Psoas muscle (tissue), 8 donors: ENCODE data around the gene RPS27. TPM values are rescaled to one million over a fixed set of nuclear protein-coding genes. Genes with fewer than 3 reads are reported as not detected.
"Not testable (repeated sequence)": the region's sequence is repeated elsewhere in the genome, so short reads cannot be mapped to it uniquely, and the experiment has no call there.

Source experiments
- ATAC-seq, 4 donors: fragments of 200-7000 bp; cut with Tn5 transposase; one replicate each; pipeline ENCODE4 v1.9.1; 2020; ENCODE audit warnings: moderate library complexity in 3 of 4, mild to moderate bottlenecking in 2 of 4
- DNase-seq, 2 donors: peaks; one replicate each; pipeline ENCODE4 v3.0.0-alpha.2; 2020
- H3K27ac ChIP-seq: fragments of 200-600 bp; one replicate; pipeline ENCODE4 v1.8.0; 2022
- H3K27me3 ChIP-seq, 3 donors: fragments of 200-600 bp in 1 of 3; one replicate each; pipeline versions ENCODE4 v1.6.1 to v1.8.0; 2013 to 2022; ENCODE audit warnings: low read length in 2 of 3, mild to moderate bottlenecking in 2 of 3, moderate library complexity in 1 of 3; ENCODE audit not compliant: insufficient read depth in 3 of 3
- H3K36me3 ChIP-seq, 2 donors: fragments of 200-600 bp in 1 of 2; one replicate each; pipeline versions ENCODE4 v1.6.1 to v1.8.0; 2013 to 2022; ENCODE audit warnings: low read depth in 1 of 2, mild to moderate bottlenecking in 1 of 2, moderate library complexity in 1 of 2; ENCODE audit not compliant: insufficient read depth in 1 of 2
- H3K4me1 ChIP-seq: fragments of 200-600 bp; one replicate; pipeline ENCODE4 v1.8.0; 2022
- H3K4me3 ChIP-seq: fragments of 200-600 bp; one replicate; pipeline ENCODE4 v1.8.0; 2022; ENCODE audit warnings: mild to moderate bottlenecking
- H3K9me3 ChIP-seq: fragments of 200-600 bp; one replicate; pipeline ENCODE4 v1.8.0; 2022
- WGBS, 3 donors: extraction: QIAGEN DNeasy Blood & Tissue Kit; methylation state at CpG; one replicate each; pipeline versions ENCODE4 v1.1.6 to v1.1.7; 2013; 5-methylcytosine and 5-hydroxymethylcytosine counted together
- intact Hi-C, 2 donors: fragments of 100-400 bp; cut with DNase I; formaldehyde crosslinking; loops; one replicate each; pipeline versions ENCODE4 v1.11.0 to v1.14.2; 2022
- polyA plus RNA-seq, 3 donors: library from polyadenylated mRNA; stranded (reverse); fragments of 200-250 nt; gene quantifications; one replicate each; pipeline ENCODE4 v1.2.3, GENCODE V29; 2013
- total RNA-seq, 4 donors: library from RNA; stranded (reverse); fragmentation: NEBNext Ultra II Directional in 2 of 4; extraction: Animal tissue kit (Norgen Biotek cat#: 25700) in 2 of 4; gene quantifications; one replicate each; pipeline versions ENCODE4 v1.2.1 to v1.2.4, GENCODE V29; 2021 to 2023
- TF ChIP-seq, protein P1 (sequence below): fragments of 200-600 bp; IDR thresholded peaks from one replicate; pipeline ENCODE4 v1.8.0; 2022; ENCODE audit warnings: antibody characterized with exemption
- donor health status: healthy with polysubstance abuse.
- donor health status: DM: no; HTN: no; CAD: no; lungs with moderate emphysema.
- donor health status: Bipolar disorder and iron deficiency.
- donor health status: healthy.
- donor health status: DM: yes; HTN: yes; CAD: no.
- donor health status: DM: no; HTN: no; CAD: no.
- donor health status: DM: no; HTN: no; CAD: no.
- donor health status: DM: yes; HTN: yes; CAD: no.

Gene RPS27
- total and polyA plus RNA-seq, 7 donors = 653 to 8,046 (median 1,325) TPM

DNA sequence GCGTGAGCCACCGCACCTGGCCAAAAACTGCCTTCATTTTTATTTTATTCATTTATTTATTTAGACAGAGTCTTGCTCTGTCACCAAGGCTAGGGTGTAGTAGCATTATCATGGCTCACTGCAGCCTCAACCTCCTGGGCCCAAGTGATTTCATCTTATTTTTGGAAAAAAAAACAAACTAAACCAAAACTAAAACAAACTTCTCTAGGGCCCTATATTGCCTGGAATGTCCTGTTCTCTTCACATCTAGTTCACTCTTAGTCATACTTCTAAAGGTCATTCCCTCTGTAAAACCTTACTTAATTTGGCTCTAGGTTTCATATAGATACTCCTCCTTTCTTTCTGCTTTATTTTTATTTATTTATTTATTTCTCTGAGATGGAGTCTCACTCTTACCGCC lies 15.6 kb downstream of the RPS27 start:
- 95 to 98% (median 97%) methylated on average over 3 of the region's 3 CpGs for WGBS, 3 donors

DNA sequence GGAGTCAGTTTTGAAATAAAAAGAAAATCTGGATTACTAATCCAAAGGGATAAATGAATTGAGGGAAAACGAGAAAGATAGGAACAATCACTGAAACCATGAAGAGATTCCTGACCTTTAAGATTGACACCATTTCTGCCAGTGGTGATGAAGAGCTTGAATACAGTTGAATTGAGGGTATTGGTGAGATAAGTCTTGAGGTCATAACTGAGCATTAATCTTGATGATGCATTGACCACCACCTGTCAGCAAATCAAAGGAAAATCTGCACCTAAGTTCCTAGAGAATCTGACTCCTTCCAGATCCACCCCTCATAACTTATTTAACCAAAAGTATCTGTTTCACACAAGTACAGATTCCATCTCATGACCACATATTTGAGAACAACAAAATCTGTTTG lies 21.6 kb downstream of the RPS27 start:
- Histone ChIP-seq H3K4me3 (no peak overlapping the region), H3K36me3 (no peaks in the 10 kb centered on the region), H3K27me3 (no peaks in the 10 kb centered on the region), H3K4me1 (no peaks in the 10 kb centered on the region), H3K9me3 (no peaks in the 10 kb centered on the region), H3K27ac (no peak overlapping the region)
- intact Hi-C loops = loop anchor here in 1 of 2 donors (10.0 kb wide), 1 partner anchor 103 kb away; no protein-coding TSS in a partner anchor
- 68 to 77% (median 69%) methylated on average over 1 of the region's 1 CpG for WGBS, 3 donors
- DNase-seq (no peak), ATAC-seq (no peak)
- TF ChIP-seq, protein P1, sequence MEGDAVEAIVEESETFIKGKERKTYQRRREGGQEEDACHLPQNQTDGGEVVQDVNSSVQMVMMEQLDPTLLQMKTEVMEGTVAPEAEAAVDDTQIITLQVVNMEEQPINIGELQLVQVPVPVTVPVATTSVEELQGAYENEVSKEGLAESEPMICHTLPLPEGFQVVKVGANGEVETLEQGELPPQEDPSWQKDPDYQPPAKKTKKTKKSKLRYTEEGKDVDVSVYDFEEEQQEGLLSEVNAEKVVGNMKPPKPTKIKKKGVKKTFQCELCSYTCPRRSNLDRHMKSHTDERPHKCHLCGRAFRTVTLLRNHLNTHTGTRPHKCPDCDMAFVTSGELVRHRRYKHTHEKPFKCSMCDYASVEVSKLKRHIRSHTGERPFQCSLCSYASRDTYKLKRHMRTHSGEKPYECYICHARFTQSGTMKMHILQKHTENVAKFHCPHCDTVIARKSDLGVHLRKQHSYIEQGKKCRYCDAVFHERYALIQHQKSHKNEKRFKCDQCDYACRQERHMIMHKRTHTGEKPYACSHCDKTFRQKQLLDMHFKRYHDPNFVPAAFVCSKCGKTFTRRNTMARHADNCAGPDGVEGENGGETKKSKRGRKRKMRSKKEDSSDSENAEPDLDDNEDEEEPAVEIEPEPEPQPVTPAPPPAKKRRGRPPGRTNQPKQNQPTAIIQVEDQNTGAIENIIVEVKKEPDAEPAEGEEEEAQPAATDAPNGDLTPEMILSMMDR = no peak

More for the DNA sequence above, 15.6 kb downstream of the RPS27 start:
- intact Hi-C loops = no loop called here
- H3K27ac ChIP-seq = no peak overlapping the region
- H3K4me3 ChIP-seq = no peak overlapping the region
- H3K9me3 ChIP-seq = no peaks in the 10 kb centered on the region
- no peaks in the 10 kb centered on the region for H3K27me3 ChIP-seq
- no peaks in the 10 kb centered on the region for H3K36me3 ChIP-seq
- no peak for DNase-seq
- ATAC-seq = no peak
- H3K4me1 ChIP-seq = no peaks in the 10 kb centered on the region
- TF ChIP-seq, protein P1 = no peak

DNA sequence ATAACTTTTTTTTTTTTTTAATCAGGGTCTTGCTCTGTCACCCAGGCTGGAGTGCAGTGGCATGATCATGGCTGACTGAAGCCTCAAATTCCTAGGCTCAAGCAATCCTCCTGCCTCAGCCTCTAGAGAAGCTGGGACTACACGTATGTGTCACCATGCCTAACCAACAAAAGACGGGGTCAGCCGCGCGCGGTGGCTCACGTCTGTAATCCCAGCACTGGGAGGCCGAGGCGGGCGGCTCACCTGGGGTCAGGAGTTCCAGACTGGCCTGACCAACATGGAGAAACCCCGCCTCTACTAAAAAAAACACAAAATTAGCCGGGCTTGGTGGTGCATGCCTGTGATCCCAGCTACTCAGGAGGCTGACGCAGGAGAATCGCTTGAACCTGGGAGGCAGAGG lies 22.0 kb downstream of the RPS27 start:
- H3K36me3 ChIP-seq = not testable (repeated sequence)
- intact Hi-C loops = loop anchor here in 1 of 2 donors (10.0 kb wide), 1 partner anchor 102 kb away; no protein-coding TSS in a partner anchor
- WGBS, 3 donors = 92 to 96% (median 96%) methylated on average over 14 of the region's 14 CpGs

DNA sequence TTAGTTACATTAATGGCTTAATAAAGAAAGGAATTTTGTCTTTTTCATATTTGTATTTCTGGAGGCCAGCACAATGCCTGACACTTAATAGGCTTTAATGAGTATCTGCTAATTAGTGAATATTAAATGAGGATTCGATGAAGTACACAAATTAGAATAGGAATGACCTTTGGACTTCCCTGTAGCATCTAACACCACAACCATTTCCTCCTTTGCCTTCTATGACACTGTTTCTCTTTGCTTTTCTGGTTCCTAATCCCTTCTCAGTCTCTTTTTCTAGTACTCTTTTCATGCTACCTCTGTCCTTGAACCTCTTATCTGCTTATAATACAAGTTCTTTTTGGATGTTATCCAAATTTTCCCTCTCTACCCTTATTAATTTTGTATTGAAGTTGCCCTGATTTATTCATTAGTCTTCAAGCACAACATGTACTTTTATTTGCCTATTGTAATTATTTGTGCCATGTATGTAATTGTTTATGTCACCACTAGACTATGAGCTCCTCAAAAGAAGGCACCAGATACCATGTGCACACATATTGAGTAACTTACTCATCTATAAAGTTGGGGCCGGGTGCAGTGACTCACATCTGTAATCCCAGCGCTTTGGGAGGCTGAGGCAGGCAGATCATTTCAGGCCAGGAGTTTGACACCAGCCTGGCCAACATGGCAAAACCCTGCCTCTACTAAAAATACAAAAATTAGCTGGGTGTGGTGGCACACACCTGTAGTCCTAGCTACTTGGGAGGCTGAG lies 23.8 kb downstream of the RPS27 start:
- intact Hi-C loops = loop anchor here in 1 of 2 donors (10.0 kb wide), 1 partner anchor 100 kb away; no protein-coding TSS in a partner anchor
- Histone ChIP-seq H3K27ac (no peak overlapping the region), H3K27me3 (no peaks in the 10 kb centered on the region), H3K36me3 (no peaks in the 10 kb centered on the region), H3K4me1 (no peaks in the 10 kb centered on the region), H3K9me3 (no peaks in the 10 kb centered on the region), H3K4me3 (no peak overlapping the region)
- TF ChIP-seq, protein P1 = no peak
- DNase-seq = no peak
- 75 to 85% (median 83%) methylated on average over 3 of the region's 3 CpGs for WGBS, 3 donors
- ATAC-seq = no peak

More for the DNA sequence above, 22.0 kb downstream of the RPS27 start:
- not testable (repeated sequence) for H3K27me3 ChIP-seq, H3K4me3 ChIP-seq, H3K27ac ChIP-seq, DNase-seq, H3K9me3 ChIP-seq, ATAC-seq, H3K4me1 ChIP-seq

DNA sequence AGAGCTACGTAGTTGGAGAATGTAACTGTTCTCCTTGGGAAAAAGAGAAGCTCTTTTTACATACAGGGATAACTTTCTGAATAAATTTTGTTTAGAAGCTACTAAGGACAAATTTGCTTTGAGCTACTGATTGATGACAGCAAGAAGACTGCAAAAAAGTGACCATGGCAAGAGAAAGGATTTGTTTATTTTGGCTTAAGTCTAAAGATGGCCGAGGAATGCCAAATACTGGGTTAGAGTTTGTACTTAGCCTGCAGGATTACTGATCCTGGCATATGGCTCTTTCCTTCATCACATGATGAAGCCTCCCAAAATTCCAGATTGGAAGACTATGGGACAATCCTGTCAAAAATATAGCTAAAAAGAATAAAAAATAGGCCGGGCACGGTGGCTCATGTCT lies 28.7 kb downstream of the RPS27 start:
- H3K36me3 ChIP-seq = no peaks in the 10 kb centered on the region
- no peak overlapping the region for H3K27ac ChIP-seq
- H3K9me3 ChIP-seq = no peaks in the 10 kb centered on the region
- no peaks in the 10 kb centered on the region for H3K27me3 ChIP-seq
- ATAC-seq (no peak), DNase-seq (no peak)
- TF ChIP-seq, protein P1 = no peak
- intact Hi-C loops = loop anchor here in 1 of 2 donors (10.0 kb wide), 1 partner anchor 96 kb away; no protein-coding TSS in a partner anchor
- H3K4me1 ChIP-seq = no peaks in the 10 kb centered on the region
- H3K4me3 ChIP-seq = no peak overlapping the region
- WGBS, 3 donors = 74 to 78% (median 77%) methylated on average over 4 of the region's 4 CpGs
